Measurements from ENCODE around the gene PSMC4.

The PSMC4 gene

GRCh38 chr19:40005691-40006272 is 34.8 kb downstream of the PSMC4 start:
- TF ChIP-seq CTCF (IDR thresholded peaks at IDR 0.05; ENCODE audit: extremely low read depth, missing control alignments) = no peak
- no peak for DNase-seq (ENCODE audit: low spot score)

GRCh38 chr19:40006273-40006691 is 35.3 kb downstream of the PSMC4 start:
- DNase-seq (ENCODE audit: low spot score) = no peak
- TF ChIP-seq CTCF (IDR thresholded peaks at IDR 0.05; ENCODE audit: extremely low read depth, missing control alignments) = no peak

- DNase-seq (ENCODE audit: low spot score) = no peak
- no peak for TF ChIP-seq CTCF (IDR thresholded peaks at IDR 0.05; ENCODE audit: extremely low read depth, missing control alignments)
Measured at GRCh38 chr19:40009674-40010073, 38.7 kb downstream of the PSMC4 start.

- DNase-seq (ENCODE audit: low spot score) = no peak
- no peak for TF ChIP-seq CTCF (IDR thresholded peaks at IDR 0.05; ENCODE audit: extremely low read depth, missing control alignments)
Measured at GRCh38 chr19:40013991-40014390, 43.0 kb downstream of the PSMC4 start.

- no peak for TF ChIP-seq CTCF (IDR thresholded peaks at IDR 0.05; ENCODE audit: extremely low read depth, missing control alignments)
- no peak for DNase-seq (ENCODE audit: low spot score)
Measured at GRCh38 chr19:40023969-40024368, 53.0 kb downstream of the PSMC4 start.

- no peak for TF ChIP-seq CTCF (IDR thresholded peaks at IDR 0.05; ENCODE audit: extremely low read depth, missing control alignments)
- no peak for DNase-seq (ENCODE audit: low spot score)
Measured at GRCh38 chr19:40025938-40026596, 55.1 kb downstream of the PSMC4 start.

- no peak for DNase-seq (ENCODE audit: low spot score)
- TF ChIP-seq CTCF (IDR thresholded peaks at IDR 0.05; ENCODE audit: extremely low read depth, missing control alignments) = no peak
Measured at GRCh38 chr19:40026597-40026970, 55.6 kb downstream of the PSMC4 start.

All from GM20000 (cell line).